ENCODE results near the gene NEURL2.

- TF ChIP-seq NR2F2 (IDR thresholded peaks at IDR 0.05) (no peak), CTCF (IDR thresholded peaks at IDR 0.05; ENCODE audit: low read depth, low read length, missing input control) (no peak)
Measured at GRCh38 chr20:45912344-45912682, 21.3 kb upstream of the NEURL2 start.
